Measurements from ENCODE around the gene PDGFRB. TPM values are rescaled to one million over a fixed set of nuclear protein-coding genes. Genes with fewer than 3 reads are reported as not detected.
A peak's percentile ranks its signal among the peaks of the same experiment; 100 is the strongest.

The PDGFRB gene
- total RNA-seq, 1 donor, result 531 TPM

GRCh38 chr5:150138551-150139265 is 16.9 kb downstream of the PDGFRB start:
- H3K27me3 ChIP-seq (ENCODE audit: insufficient read depth, low read length), result no peaks in the 10 kb centered on the region
- H3K4me1 ChIP-seq (ENCODE audit: insufficient read depth, low read length), result peaks cover 80% of the 10 kb centered on the region
- peaks cover 67% of the 10 kb centered on the region for H3K79me2 ChIP-seq (ENCODE audit: insufficient read depth, low read length)
- H3K4me3 ChIP-seq (ENCODE audit: insufficient read depth, low read length), result peak overlapping the region; percentile 29
- no peak for TF ChIP-seq CTCF (IDR thresholded peaks at IDR 0.05; ENCODE audit: extremely low read depth, low read depth, low read length)
- H4K20me1 ChIP-seq (ENCODE audit: insufficient read depth, low read length), result no peaks in the 10 kb centered on the region
- peak; percentile 95 for DNase-seq (ENCODE audit: insufficient read length, low spot score, missing footprints)
- H3K4me2 ChIP-seq (ENCODE audit: insufficient read depth, low read length), result peak overlapping the region; percentile 76
- peak overlapping the region; percentile 96 for H3K27ac ChIP-seq (ENCODE audit: low read depth, low read length)
- peaks cover 42% of the 10 kb centered on the region for H3K36me3 ChIP-seq (ENCODE audit: insufficient read depth, low read length)
- H2AFZ ChIP-seq (ENCODE audit: low read length), result no peak overlapping the region
- no peaks in the 10 kb centered on the region for H3K9me3 ChIP-seq (ENCODE audit: low read depth, low read length)

DNA sequence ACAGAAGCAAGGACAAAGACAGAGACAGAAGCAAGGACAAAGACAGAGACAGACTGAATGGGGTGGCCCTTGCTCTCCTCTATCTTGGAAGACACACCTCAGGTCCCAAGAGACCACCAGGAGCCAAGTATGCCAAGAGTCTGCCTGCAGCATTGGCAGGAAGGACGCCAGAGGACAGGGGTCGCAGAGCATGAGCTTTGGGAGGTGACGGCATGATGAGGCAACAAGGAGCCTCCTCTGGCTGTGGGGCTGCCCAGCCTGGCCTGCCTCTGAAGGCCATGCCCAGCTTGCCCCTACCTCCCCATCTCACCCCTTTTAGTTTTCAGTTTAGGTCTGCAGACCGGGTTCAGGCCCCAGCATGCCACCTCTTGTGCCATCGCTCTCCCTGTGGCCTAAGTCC is 17.6 kb downstream of the PDGFRB start:
- Histone ChIP-seq H3K27ac (ENCODE audit: low read depth, low read length) (peak overlapping the region; percentile 96), H3K4me3 (ENCODE audit: insufficient read depth, low read length) (peak overlapping the region; percentile 29), H2AFZ (ENCODE audit: low read length) (no peak overlapping the region), H3K9me3 (ENCODE audit: low read depth, low read length) (no peaks in the 10 kb centered on the region), H3K4me1 (ENCODE audit: insufficient read depth, low read length) (peaks cover 74% of the 10 kb centered on the region), H3K4me2 (ENCODE audit: insufficient read depth, low read length) (peak overlapping the region; percentile 76), H4K20me1 (ENCODE audit: insufficient read depth, low read length) (no peaks in the 10 kb centered on the region), H3K79me2 (ENCODE audit: insufficient read depth, low read length) (peaks cover 69% of the 10 kb centered on the region), H3K27me3 (ENCODE audit: insufficient read depth, low read length) (no peaks in the 10 kb centered on the region), H3K36me3 (ENCODE audit: insufficient read depth, low read length) (peaks cover 49% of the 10 kb centered on the region)
- no peak for TF ChIP-seq CTCF (IDR thresholded peaks at IDR 0.05; ENCODE audit: extremely low read depth, low read depth, low read length)
- DNase-seq (ENCODE audit: insufficient read length, low spot score, missing footprints), result no peak

DNA sequence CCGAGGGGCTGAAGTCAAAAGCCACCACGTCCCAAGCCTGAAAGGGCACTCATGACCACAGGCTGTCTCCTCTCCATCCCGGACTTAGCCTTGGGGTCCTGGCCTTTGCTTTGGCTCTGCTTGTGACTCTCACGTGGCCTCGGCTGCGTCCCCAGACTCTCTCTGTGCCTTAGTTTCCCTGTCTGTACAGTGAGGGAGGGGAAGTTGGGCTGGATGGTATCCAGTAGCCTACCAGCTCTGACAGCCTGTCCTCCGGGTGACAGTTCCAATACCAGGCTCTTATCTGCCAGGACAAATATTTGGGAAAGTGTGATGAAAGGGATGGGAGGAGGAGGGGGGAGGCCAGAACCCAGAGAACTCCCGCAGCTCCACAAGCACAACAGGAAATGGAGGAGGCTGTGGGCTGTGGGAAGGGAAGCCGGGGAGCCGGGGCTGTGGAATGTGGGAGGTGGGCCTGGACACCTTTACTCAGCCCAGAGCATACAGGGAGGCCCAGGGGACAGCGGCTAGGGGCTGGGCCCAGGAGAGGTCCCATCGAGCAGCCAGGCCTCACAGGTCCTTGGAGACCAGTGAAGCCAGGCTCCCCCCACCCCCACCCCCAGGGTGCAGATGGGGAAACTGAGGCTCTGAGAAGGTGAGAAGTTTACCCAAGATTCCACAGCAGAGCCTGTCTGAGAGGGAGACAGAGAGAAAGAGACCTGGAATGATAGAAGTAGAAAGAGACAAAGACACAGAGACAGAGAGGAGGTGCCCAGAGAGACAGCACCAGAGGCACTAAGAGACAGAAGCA is 18.3 kb downstream of the PDGFRB start:
- peak overlapping the region; percentile 96 for H3K27ac ChIP-seq (ENCODE audit: low read depth, low read length)
- peak; percentile 88 for DNase-seq (ENCODE audit: insufficient read length, low spot score, missing footprints)
- H4K20me1 ChIP-seq (ENCODE audit: insufficient read depth, low read length), result no peaks in the 10 kb centered on the region
- no peaks in the 10 kb centered on the region for H3K9me3 ChIP-seq (ENCODE audit: low read depth, low read length)
- H3K79me2 ChIP-seq (ENCODE audit: insufficient read depth, low read length), result peaks cover 71% of the 10 kb centered on the region
- H3K4me1 ChIP-seq (ENCODE audit: insufficient read depth, low read length), result peaks cover 74% of the 10 kb centered on the region
- peaks cover 51% of the 10 kb centered on the region for H3K36me3 ChIP-seq (ENCODE audit: insufficient read depth, low read length)
- no peak overlapping the region for H3K4me3 ChIP-seq (ENCODE audit: insufficient read depth, low read length)
- no peaks in the 10 kb centered on the region for H3K27me3 ChIP-seq (ENCODE audit: insufficient read depth, low read length)
- no peak overlapping the region for H2AFZ ChIP-seq (ENCODE audit: low read length)
- TF ChIP-seq CTCF (IDR thresholded peaks at IDR 0.05; ENCODE audit: extremely low read depth, low read depth, low read length), result no peak
- peak overlapping the region; percentile 76 for H3K4me2 ChIP-seq (ENCODE audit: insufficient read depth, low read length)
